Stimulated activated CD4-positive, alpha-beta T cell treated with anti-CD3 and anti-CD28 coated beads, TNF-alpha, amount 100 ng/mL, for 24 hours (primary cell): ENCODE data around the gene RHOB.
"Not testable (repeated sequence)": the region's sequence is repeated elsewhere in the genome, so short reads cannot be mapped to it uniquely, and the experiment has no call there.

Experiments used
- DNase-seq, 3 experiments: peaks; one replicate each; pipeline ENCODE4 v3.0.0-alpha.2; 2020; ENCODE audit warnings: low read depth in 3 of 3

Gene RHOB

GRCh38 chr2:20446917-20447436 lies at the start of gene RHOB:
Gene RHOB, plus strand, starts transcription at chr2:20447074. Its CDS starts 392 bp downstream, at chr2:20447466.
- peak; percentile 74 to 86 (median 79) for DNase-seq

- no peak for DNase-seq
Measured at GRCh38 chr2:20397811-20398447, 48.9 kb upstream of the RHOB start.

- no peak for DNase-seq
Measured at GRCh38 chr2:20398956-20399567, 47.8 kb upstream of the RHOB start.

GRCh38 chr2:20400306-20400705 lies 46.6 kb upstream of the RHOB start:
- no peak for DNase-seq

- DNase-seq = no peak
Measured at GRCh38 chr2:20400787-20401488, 45.9 kb upstream of the RHOB start.

GRCh38 chr2:20401489-20401835 lies 45.4 kb upstream of the RHOB start:
- no peak for DNase-seq

GRCh38 chr2:20403774-20404312 lies 43.0 kb upstream of the RHOB start:
- no peak for DNase-seq

GRCh38 chr2:20404950-20405349 lies 41.9 kb upstream of the RHOB start:
- no peak for DNase-seq

- DNase-seq = no peak
Measured at GRCh38 chr2:20409039-20409438, 37.8 kb upstream of the RHOB start.

- DNase-seq = no peak
Measured at GRCh38 chr2:20410556-20411277, 36.2 kb upstream of the RHOB start.

GRCh38 chr2:20411361-20411894 lies 35.4 kb upstream of the RHOB start:
- peak; percentile 39 to 78 (median 46) for DNase-seq

- DNase-seq = no peak
Measured at GRCh38 chr2:20414806-20415205, 32.1 kb upstream of the RHOB start.

GRCh38 chr2:20415511-20415918 lies 31.4 kb upstream of the RHOB start:
- DNase-seq = no peak

GRCh38 chr2:20416723-20417122 lies 30.2 kb upstream of the RHOB start:
- no peak for DNase-seq

GRCh38 chr2:20417230-20417821 lies 29.5 kb upstream of the RHOB start:
- DNase-seq = not testable (repeated sequence)

- DNase-seq = no peak
Measured at GRCh38 chr2:20418519-20418918, 28.4 kb upstream of the RHOB start.

- no peak for DNase-seq
Measured at GRCh38 chr2:20419007-20419576, 27.8 kb upstream of the RHOB start.

- no peak for DNase-seq
Measured at GRCh38 chr2:20419752-20420151, 27.1 kb upstream of the RHOB start.

- DNase-seq = no peak
Measured at GRCh38 chr2:20421336-20421987, 25.4 kb upstream of the RHOB start.

GRCh38 chr2:20421988-20422370 lies 24.9 kb upstream of the RHOB start:
- no peak for DNase-seq
